Skeletal muscle tissue (tissue), 4 donors: ENCODE measurements around the gene UBALD2. TPM values are rescaled to one million over a fixed set of nuclear protein-coding genes. Genes with fewer than 3 reads are reported as not detected.
"Not testable (repeated sequence)": the region's sequence is repeated elsewhere in the genome, so short reads cannot be mapped to it uniquely, and the experiment has no call there.

Experiments used
- H3K27ac ChIP-seq: one replicate; pipeline ENCODE4 v1.7.0; 2013; ENCODE audit warnings: mild to moderate bottlenecking, low read depth, low read length, inconsistent platforms
- H3K27me3 ChIP-seq, 3 donors: one replicate each; pipeline ENCODE4 v1.7.0; 2013; ENCODE audit warnings: low read length in 3 of 3; ENCODE audit not compliant: control insufficient read depth in 3 of 3, insufficient read depth in 3 of 3
- H3K36me3 ChIP-seq, 3 donors: one replicate each; pipeline ENCODE4 v1.7.0; 2013; ENCODE audit warnings: low read length in 3 of 3; ENCODE audit not compliant: control insufficient read depth in 3 of 3, insufficient read depth in 3 of 3
- H3K4me1 ChIP-seq, 3 donors: one replicate each; pipeline ENCODE4 v1.7.0; 2013; ENCODE audit warnings: low read length in 3 of 3, mild to moderate bottlenecking in 3 of 3; ENCODE audit not compliant: control insufficient read depth in 3 of 3, insufficient read depth in 3 of 3
- H3K4me3 ChIP-seq, 3 donors: one replicate each; pipeline ENCODE4 v1.7.0; 2013; ENCODE audit warnings: low read length in 3 of 3
- H3K9ac ChIP-seq, 3 donors: one replicate each; pipeline ENCODE4 v1.7.0; 2013; ENCODE audit warnings: low read length in 3 of 3, mild to moderate bottlenecking in 3 of 3, moderate library complexity in 2 of 3, low read depth in 1 of 3
- H3K9me3 ChIP-seq, 3 donors: one replicate each; pipeline ENCODE4 v1.7.0; 2013; ENCODE audit warnings: low read length in 3 of 3; ENCODE audit not compliant: control insufficient read depth in 3 of 3
- total RNA-seq: library from RNA; depleted of rRNA; stranded (reverse); fragments of >200 nt; gene quantifications from one replicate; pipeline ENCODE4 v1.2.3, GENCODE V29; 2014
- donor health status: Osteomylitis.

The UBALD2 gene
- total RNA-seq, 1 donor from 2014 or later = 2.6 TPM

- Histone ChIP-seq H3K36me3 (no peaks in the 10 kb centered on the region), H3K27me3 (peaks cover 0 to 3% (median 0%) of the 10 kb centered on the region in 3 donors), H3K9ac (no peak overlapping the region), H3K9me3 (no peaks in the 10 kb centered on the region), H3K27ac (no peak overlapping the region), H3K4me3 (no peak overlapping the region), H3K4me1 (peaks cover 40 to 63% (median 46%) of the 10 kb centered on the region in 3 donors)
Measured at GRCh38 chr17:76243826-76244679, 21.1 kb upstream of the UBALD2 start.

DNA sequence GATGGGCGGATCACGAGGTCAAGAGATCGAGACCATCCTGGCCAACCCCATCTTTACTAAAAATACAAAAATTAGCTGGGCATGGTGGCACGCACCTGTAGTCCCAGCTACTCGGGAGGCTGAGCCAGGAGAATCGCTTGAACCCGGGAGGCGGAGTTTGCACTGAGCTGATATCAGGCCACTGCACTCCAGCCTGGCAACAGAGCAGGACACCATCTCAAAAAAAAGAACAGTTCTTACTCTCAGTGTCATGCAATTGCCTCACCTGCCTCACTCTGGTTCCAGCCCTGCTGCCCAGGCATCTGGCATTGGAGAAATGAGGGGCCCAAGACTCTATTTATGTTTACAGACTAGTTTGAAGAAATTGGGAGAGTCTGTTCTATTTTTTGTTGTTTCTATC, 20.4 kb upstream of the UBALD2 start:
- H3K9ac ChIP-seq, H3K4me3 ChIP-seq, H3K36me3 ChIP-seq, H3K9me3 ChIP-seq, H3K27ac ChIP-seq, H3K27me3 ChIP-seq: not testable (repeated sequence)
- peaks cover 37 to 60% (median 46%) of the 10 kb centered on the region in 3 donors for H3K4me1 ChIP-seq

DNA sequence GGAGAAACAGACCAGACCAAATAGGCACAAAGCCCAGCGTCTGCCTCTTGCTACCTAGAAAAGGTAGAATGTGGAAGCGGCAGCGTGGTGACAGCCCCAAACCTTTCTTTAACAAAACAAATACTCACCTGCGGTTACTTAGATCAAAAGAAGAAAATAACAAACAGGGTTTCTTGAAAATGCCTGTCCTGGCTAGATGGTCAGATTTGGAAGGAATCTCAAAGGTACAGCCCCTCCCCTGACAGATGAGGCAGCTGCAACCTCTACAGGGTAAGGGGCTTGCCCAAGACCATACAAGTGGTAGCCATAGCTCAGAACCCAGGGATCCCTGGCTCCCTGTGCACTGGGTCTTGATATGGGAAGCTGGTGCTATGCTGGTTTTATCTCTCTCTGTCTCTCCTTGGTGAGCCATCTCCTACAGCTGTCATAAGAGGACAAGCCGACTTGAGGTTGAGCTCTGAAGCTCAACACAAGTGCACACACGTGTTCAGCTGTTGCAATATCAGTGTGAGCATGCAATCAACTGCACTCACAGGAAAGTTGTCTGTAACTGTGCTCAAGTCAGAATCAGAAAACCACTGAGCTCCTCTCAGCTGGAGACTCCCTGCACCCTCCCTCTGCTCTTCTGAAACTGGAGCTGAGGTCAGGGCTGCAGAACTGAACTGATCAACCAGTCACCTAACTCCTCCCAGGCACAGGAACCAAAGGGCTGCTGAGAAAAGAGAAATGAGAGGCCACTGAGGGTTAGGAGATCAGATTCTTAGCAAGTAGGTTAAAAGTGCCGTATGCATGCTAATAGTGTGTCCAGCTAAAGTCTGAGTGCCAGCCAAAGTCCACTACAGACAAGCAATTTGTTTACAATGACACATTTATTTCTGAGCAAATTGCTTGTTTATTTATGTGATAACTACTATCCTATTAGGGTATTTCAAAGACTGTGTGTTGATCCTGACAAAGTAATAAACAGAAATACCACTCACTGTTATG, 18.8 kb upstream of the UBALD2 start:
- no peaks in the 10 kb centered on the region for H3K36me3 ChIP-seq
- H3K4me3 ChIP-seq = no peak overlapping the region
- H3K4me1 ChIP-seq = peaks cover 30 to 62% (median 39%) of the 10 kb centered on the region in 3 donors
- H3K27ac ChIP-seq = peak overlapping the region; percentile 28
- H3K9ac ChIP-seq = peak overlapping the region in 2 of 3 donors; percentile 16 to 18
- peaks cover 0 to 3% (median 0%) of the 10 kb centered on the region in 3 donors for H3K27me3 ChIP-seq
- no peaks in the 10 kb centered on the region for H3K9me3 ChIP-seq

DNA sequence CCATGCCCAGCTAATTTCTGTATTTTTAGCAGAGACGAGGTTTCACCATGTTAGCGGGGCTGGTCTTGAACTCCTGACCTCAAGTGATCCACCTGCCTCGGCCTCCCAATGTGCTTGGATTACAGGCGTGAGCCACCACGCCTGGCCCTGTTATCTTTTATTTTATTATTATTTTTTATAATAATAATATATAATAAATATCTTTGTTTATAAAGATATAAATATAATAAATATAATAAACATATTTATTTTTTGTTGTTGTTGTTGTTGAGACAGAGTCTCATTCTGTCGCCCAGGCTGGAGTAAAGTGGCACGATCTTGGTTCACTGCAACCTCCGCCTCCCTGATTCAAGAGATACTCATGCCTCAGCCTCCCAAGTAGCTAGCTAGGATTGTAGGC, 17.8 kb upstream of the UBALD2 start:
- Histone ChIP-seq H3K9me3 (no peaks in the 10 kb centered on the region), H3K4me1 (peaks cover 30 to 63% (median 39%) of the 10 kb centered on the region in 3 donors), H3K4me3 (no peak overlapping the region), H3K9ac (no peak overlapping the region), H3K27ac (peak overlapping the region; percentile 13), H3K27me3 (peaks cover 0 to 3% (median 0%) of the 10 kb centered on the region in 3 donors), H3K36me3 (no peaks in the 10 kb centered on the region)

DNA sequence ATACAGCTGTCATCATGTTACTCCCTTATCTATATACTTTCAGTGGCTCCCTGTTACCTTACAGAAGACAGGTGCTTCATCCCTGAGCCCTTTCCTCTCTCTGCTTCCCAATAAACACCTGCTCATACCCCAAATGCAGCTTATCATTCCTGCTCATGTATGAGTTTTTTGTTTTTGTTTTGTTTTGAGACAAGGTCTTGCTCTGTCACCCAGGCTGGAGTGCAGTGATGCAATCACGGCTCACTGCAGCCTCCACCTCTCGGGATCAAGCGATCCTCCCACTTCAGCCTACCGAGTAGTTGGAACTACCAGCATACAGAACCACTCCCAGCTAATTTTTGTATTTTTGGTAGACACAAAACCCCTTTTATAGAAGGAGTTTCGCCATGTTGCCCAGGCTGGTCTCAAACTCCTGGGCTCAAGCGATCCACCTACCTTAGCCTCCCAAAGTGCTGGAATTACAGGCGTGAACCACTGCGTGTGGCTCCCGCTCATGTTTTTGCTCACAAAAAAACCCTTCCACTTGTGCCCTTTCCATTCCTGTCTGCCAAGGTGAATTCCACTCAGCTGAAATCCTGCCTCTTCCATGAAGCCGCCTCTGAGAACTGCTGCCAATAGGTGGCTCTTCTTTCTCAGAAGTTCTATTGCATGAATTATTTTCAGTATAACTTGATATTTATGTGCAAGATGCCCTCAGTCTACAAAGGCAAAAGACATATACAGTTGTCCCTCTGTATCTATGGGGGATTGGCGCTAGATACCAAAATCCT, 16.9 kb upstream of the UBALD2 start:
- peak overlapping the region; percentile 16 for H3K27ac ChIP-seq
- H3K4me3 ChIP-seq = peak overlapping the region in 2 of 3 donors; percentile 31 to 35
- H3K9ac ChIP-seq = peak overlapping the region in 1 of 3 donors; percentile 10
- no peaks in the 10 kb centered on the region for H3K36me3 ChIP-seq
- H3K27me3 ChIP-seq = peaks cover 0 to 3% (median 0%) of the 10 kb centered on the region in 3 donors
- H3K9me3 ChIP-seq = no peaks in the 10 kb centered on the region
- H3K4me1 ChIP-seq = peaks cover 37 to 64% (median 47%) of the 10 kb centered on the region in 3 donors

- no peaks in the 10 kb centered on the region for H3K27me3 ChIP-seq
- peaks cover 45 to 65% (median 48%) of the 10 kb centered on the region in 3 donors for H3K4me1 ChIP-seq
- H3K4me3 ChIP-seq = no peak overlapping the region
- H3K27ac ChIP-seq = no peak overlapping the region
- H3K36me3 ChIP-seq = no peaks in the 10 kb centered on the region
- no peaks in the 10 kb centered on the region for H3K9me3 ChIP-seq
- H3K9ac ChIP-seq = no peak overlapping the region
Measured at GRCh38 chr17:76250141-76250540, 15.0 kb upstream of the UBALD2 start.

DNA sequence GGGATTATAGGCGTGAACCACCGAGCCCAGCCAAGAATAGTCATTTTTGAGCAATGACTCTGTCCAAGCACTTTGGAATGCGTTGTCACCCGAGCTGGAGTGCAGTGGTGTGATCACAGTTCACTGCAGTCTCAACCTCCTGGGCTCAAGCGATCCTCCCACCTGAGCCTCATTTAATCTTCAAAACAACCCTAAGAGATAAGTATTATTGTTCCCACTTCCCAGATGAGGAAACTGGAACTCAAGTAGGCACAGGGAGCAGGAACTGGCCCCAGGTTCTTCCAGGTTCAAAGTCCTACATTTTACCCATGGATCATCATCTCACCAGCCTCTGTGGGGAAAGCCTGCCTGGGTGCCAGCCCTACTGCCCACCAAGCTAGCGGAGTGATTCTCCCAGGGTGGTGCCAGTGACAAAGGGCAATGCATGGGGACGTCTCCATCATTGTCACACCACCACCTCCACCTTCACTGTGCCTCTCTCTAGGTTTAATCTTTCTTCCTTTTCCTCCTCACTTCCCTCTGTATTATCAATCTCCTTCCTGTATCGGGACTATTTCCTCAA, 13.6 kb upstream of the UBALD2 start:
- H3K27ac ChIP-seq = peak overlapping the region; percentile 73
- no peaks in the 10 kb centered on the region for H3K36me3 ChIP-seq
- H3K4me3 ChIP-seq = no peak overlapping the region
- peaks cover 37 to 56% (median 39%) of the 10 kb centered on the region in 3 donors for H3K4me1 ChIP-seq
- H3K27me3 ChIP-seq = no peaks in the 10 kb centered on the region
- H3K9me3 ChIP-seq = no peaks in the 10 kb centered on the region
- peak overlapping the region in 2 of 3 donors; percentile 4 to 55 for H3K9ac ChIP-seq

GRCh38 chr17:76252040-76252954, 12.9 kb upstream of the UBALD2 start:
- H3K27me3 ChIP-seq = no peaks in the 10 kb centered on the region
- no peaks in the 10 kb centered on the region for H3K9me3 ChIP-seq
- peak overlapping the region in 1 of 3 donors; percentile 2 for H3K4me3 ChIP-seq
- H3K9ac ChIP-seq = peak overlapping the region in 2 of 3 donors; percentile 4 to 55
- H3K4me1 ChIP-seq = peaks cover 32 to 51% (median 34%) of the 10 kb centered on the region in 3 donors
- peak overlapping the region; percentile 73 for H3K27ac ChIP-seq
- no peaks in the 10 kb centered on the region for H3K36me3 ChIP-seq
